ENCODE results near the gene POMGNT1. TPM values are rescaled to one million over a fixed set of nuclear protein-coding genes. Genes with fewer than 3 reads are reported as not detected.
"Not testable (repeated sequence)": the region's sequence is repeated elsewhere in the genome, so short reads cannot be mapped to it uniquely, and the experiment has no call there.

Gene POMGNT1
- total RNA-seq, result 10 to 100 TPM; 31.6 to 47.2 (median 36.9) TPM

- intact Hi-C loops (cut with DNase I), result no loop called here
- Histone ChIP-seq H3K27ac (replicated peaks in 1 of 4) (peak within 1 kb of the TSS; percentile 79 to 84 (median 80)), H3K27me3 (no peaks in the 10 kb centered on the region), H3K36me3 (peaks cover 8 to 36% (median 14%) of the 10 kb centered on the region in 4 donors), H3K4me3 (peak within 1 kb of the TSS; percentile 69 to 94 (median 82)), H3K9me3 (no peaks in the 10 kb centered on the region), H3K4me1 (peaks cover 31 to 51% (median 35%) of the 10 kb centered on the region in 4 donors)
- TF ChIP-seq POLR2AphosphoS5 (IDR thresholded peaks at IDR 0.05) (peak; percentile 21 to 73), POLR2A (IDR thresholded peaks at IDR 0.05; ENCODE audit: low read depth) (no peak)
- DNase-seq (ENCODE audit: extremely low spot score), result no peak
- 3% methylated on average over 11 of the region's 67 CpGs for WGBS
Observed at GRCh38 chr1:46197964-46198811, at the start of gene POMGNT1. TSS of gene POMGNT1 (minus strand) at chr1:46198434. CDS start at chr1:46197821, 613 bp downstream.

- H3K27me3 ChIP-seq, result no peaks in the 10 kb centered on the region
- DNase-seq (ENCODE audit: extremely low spot score), result peak; percentile 99
- TF ChIP-seq POLR2A (IDR thresholded peaks at IDR 0.05; ENCODE audit: low read depth) (no peak), CTCF (IDR thresholded peaks at IDR 0.05) (no peak), POLR2AphosphoS5 (IDR thresholded peaks at IDR 0.05) (peak; percentile 53 to 90)
- intact Hi-C loops (cut with DNase I), result no loop called here
- peak within 1 kb of the TSS; percentile 55 to 82 (median 68) for H3K4me3 ChIP-seq
- peak within 1 kb of the TSS; percentile 48 to 67 (median 56) for H3K27ac ChIP-seq (replicated peaks in 1 of 4)
- no peaks in the 10 kb centered on the region for H3K36me3 ChIP-seq
- whole genome bisulfite sequencing, result 3% methylated on average over 25 of the region's 49 CpGs
- peaks cover 11 to 20% (median 17%) of the 10 kb centered on the region in 4 donors for H3K4me1 ChIP-seq
- no peaks in the 10 kb centered on the region for H3K9me3 ChIP-seq
Observed at GRCh38 chr1:46247436-46248121, 49.3 kb upstream of the POMGNT1 start, which contains the start of gene RAD54L. TSS of gene RAD54L (plus strand) at chr1:46247763. CDS start at chr1:46248406, 643 bp downstream.

- Histone ChIP-seq H3K9me3 (no peaks in the 10 kb centered on the region), H3K27ac (replicated peaks in 1 of 4) (peak overlapping the region; percentile 48 to 67 (median 56)), H3K4me3 (peak overlapping the region; percentile 55 to 82 (median 68)), H3K27me3 (no peaks in the 10 kb centered on the region), H3K4me1 (peaks cover 11 to 20% (median 17%) of the 10 kb centered on the region in 4 donors), H3K36me3 (no peaks in the 10 kb centered on the region)
- intact Hi-C loops (cut with DNase I), result no loop called here
- peak; percentile 93 for DNase-seq (ENCODE audit: extremely low spot score)
- WGBS, result 4% methylated on average over 32 of the region's 35 CpGs
- TF ChIP-seq POLR2AphosphoS5 (IDR thresholded peaks at IDR 0.05), result no peak
- TF ChIP-seq EP300 (IDR thresholded peaks at IDR 0.05), result no peak
Observed at GRCh38 chr1:46246548-46247435, 48.6 kb upstream of the POMGNT1 start.

- H3K27me3 ChIP-seq; H3K27ac ChIP-seq (replicated peaks in 1 of 4); H3K36me3 ChIP-seq; H3K4me3 ChIP-seq; intact Hi-C loops (cut with DNase I); DNase-seq (ENCODE audit: extremely low spot score); H3K9me3 ChIP-seq: not testable (repeated sequence)
- 95% methylated on average over 17 of the region's 17 CpGs for WGBS
- peaks cover 11 to 20% (median 17%) of the 10 kb centered on the region in 4 donors for H3K4me1 ChIP-seq
Observed at GRCh38 chr1:46246136-46246535, 47.9 kb upstream of the POMGNT1 start.

- TF ChIP-seq CTCF (IDR thresholded peaks at IDR 0.05) (peak in 2 of 3 experiments; percentile 10 to 16), EP300 (IDR thresholded peaks at IDR 0.05) (no peak)
- intact Hi-C loops (cut with DNase I), result no loop called here
- H3K27ac ChIP-seq (replicated peaks in 1 of 4), result no peak overlapping the region
- no peak for DNase-seq (ENCODE audit: extremely low spot score)
- H3K4me3 ChIP-seq, result no peak overlapping the region
- H3K4me1 ChIP-seq, result peaks cover 11 to 20% (median 17%) of the 10 kb centered on the region in 4 donors
- WGBS, result 68% methylated on average over 3 of the region's 3 CpGs
- no peaks in the 10 kb centered on the region for H3K9me3 ChIP-seq
- H3K36me3 ChIP-seq, result no peaks in the 10 kb centered on the region
- H3K27me3 ChIP-seq, result no peaks in the 10 kb centered on the region
Observed at GRCh38 chr1:46244656-46245371, 46.6 kb upstream of the POMGNT1 start.

- H3K27ac ChIP-seq (replicated peaks in 1 of 4); intact Hi-C loops (cut with DNase I); H3K4me3 ChIP-seq; H3K27me3 ChIP-seq; H3K9me3 ChIP-seq; DNase-seq (ENCODE audit: extremely low spot score); H3K36me3 ChIP-seq: not testable (repeated sequence)
- WGBS, result 92% methylated on average over 3 of the region's 3 CpGs
- H3K4me1 ChIP-seq, result peaks cover 11 to 20% (median 17%) of the 10 kb centered on the region in 4 donors
Observed at GRCh38 chr1:46243831-46244230, 45.6 kb upstream of the POMGNT1 start.
